ENCODE results near the gene SYNJ2.

The SYNJ2 gene

DNA sequence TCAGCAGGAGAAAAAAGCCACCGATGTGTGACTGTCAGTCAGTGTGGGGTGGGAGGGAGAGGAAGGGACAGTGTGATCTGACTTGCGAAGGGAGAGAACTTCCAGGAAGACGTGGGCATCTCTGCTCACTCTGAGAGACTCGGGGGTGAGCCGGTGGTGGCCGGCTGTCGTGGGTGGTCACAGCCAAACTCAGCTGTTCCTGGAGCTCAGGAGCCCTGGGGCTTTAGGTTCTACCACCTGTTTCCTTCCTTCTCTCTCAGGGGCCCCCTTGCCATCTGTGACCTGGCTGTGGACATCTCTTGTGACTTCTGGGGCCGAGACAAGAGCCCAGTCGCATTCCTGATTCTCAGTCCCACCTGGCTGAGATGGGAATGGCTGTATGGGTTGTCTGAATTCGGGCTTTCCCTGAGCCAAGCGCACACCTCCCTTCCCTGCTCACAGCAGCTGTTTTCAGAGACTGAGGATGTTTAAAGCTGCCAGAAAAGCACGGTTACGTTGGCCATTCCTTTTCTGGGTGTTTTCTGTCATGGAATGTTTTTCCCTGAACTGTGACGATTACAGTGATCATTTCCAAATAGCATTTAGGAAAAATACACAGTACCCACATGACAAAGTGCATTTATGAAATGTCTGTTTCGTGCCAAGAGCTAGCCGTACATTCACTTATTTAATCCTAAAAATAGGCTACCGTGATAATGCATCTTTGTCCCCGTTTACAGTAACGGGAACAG lies 36.5 kb downstream of the SYNJ2 start:
- no peaks in the 10 kb centered on the region for H3K27me3 ChIP-seq (ENCODE audit: control insufficient read depth, insufficient read depth, low read length)
- peaks cover 12% of the 10 kb centered on the region for H3K4me1 ChIP-seq (ENCODE audit: control insufficient read depth, insufficient read depth, low read length)
- no peak overlapping the region for H3K4me3 ChIP-seq (ENCODE audit: low read length)
- no peak overlapping the region for H3K9ac ChIP-seq (ENCODE audit: low read length)
- peak overlapping the region; percentile 78 for H3K27ac ChIP-seq (ENCODE audit: low read depth, low read length)
- no peaks in the 10 kb centered on the region for H3K36me3 ChIP-seq (ENCODE audit: control insufficient read depth, insufficient read depth, low read length)

DNA sequence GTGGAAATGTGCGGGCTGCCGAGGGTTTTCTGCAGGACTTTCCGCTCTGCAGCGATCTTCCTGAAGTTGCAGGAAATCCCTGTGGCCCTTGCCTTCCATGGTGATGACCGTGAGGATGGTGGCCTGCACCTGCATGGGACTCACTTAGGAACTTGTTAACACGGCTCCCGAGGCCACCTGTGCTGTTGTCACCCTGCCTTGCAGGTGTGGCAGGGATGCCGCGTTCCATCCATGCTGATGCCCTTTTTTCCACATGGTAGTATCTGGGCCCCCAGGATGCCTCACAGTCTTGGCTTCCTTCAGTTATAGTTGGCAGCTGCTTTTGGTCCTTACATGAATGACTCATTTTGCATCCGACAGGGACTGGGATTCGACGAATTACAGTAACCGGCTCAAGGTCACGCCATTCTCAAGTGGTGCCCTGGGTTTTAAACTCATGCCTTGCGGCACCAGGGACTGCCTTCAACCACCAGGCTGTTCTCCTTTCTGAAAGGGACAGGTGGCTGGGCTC lies 37.2 kb downstream of the SYNJ2 start:
- H3K4me1 ChIP-seq (ENCODE audit: control insufficient read depth, insufficient read depth, low read length) = peaks cover 12% of the 10 kb centered on the region
- no peaks in the 10 kb centered on the region for H3K27me3 ChIP-seq (ENCODE audit: control insufficient read depth, insufficient read depth, low read length)
- no peak overlapping the region for H3K9ac ChIP-seq (ENCODE audit: low read length)
- peak overlapping the region; percentile 78 for H3K27ac ChIP-seq (ENCODE audit: low read depth, low read length)
- H3K4me3 ChIP-seq (ENCODE audit: low read length) = no peak overlapping the region
- no peaks in the 10 kb centered on the region for H3K36me3 ChIP-seq (ENCODE audit: control insufficient read depth, insufficient read depth, low read length)

DNA sequence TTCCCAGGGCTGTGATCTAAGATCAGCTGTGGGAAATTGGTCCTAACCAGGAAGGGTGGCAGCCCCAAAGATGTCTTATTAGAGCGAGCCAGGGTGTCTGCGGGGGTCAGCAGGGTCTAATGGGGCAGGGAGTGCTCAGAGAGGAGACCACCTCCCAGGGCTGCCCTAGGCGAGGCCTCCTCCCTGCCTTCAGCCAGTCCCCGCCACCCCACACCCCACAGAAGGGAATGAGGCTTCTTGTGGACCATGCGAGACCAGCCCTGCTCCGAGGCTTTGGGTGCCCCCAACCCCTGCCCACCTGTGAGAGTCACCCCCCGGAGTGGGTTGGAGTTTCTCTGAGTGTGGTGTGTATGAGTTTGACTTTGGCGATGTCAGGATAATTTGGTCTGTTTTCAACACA lies 37.8 kb downstream of the SYNJ2 start:
- Histone ChIP-seq H3K36me3 (ENCODE audit: control insufficient read depth, insufficient read depth, low read length) (no peaks in the 10 kb centered on the region), H3K4me3 (ENCODE audit: low read length) (no peak overlapping the region), H3K9ac (ENCODE audit: low read length) (no peak overlapping the region)

DNA sequence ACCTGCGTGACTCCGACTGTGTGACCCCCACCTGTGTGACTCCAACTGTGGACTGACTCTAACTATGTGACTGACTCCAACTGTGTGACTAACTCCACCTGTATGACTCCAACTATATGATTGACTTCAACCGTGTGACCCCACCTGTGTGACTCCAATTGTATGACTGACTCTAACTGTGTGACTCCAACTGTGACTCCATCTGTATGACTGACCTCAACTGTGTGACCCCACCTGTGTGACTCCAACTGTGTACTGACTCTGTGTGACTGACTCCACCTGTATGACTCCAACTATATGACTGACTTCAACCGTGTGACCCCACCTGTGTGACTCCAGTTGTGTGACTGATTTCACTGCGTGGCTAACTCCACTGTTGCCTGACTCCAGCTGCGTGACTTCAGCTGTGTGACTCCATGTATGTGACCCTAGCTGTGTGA lies 38.6 kb downstream of the SYNJ2 start:
- Histone ChIP-seq H3K9ac (ENCODE audit: low read length) (no peak overlapping the region), H3K27ac (ENCODE audit: low read depth, low read length) (peak overlapping the region; percentile 78), H3K36me3 (ENCODE audit: control insufficient read depth, insufficient read depth, low read length) (no peaks in the 10 kb centered on the region), H3K27me3 (ENCODE audit: control insufficient read depth, insufficient read depth, low read length) (no peaks in the 10 kb centered on the region), H3K4me1 (ENCODE audit: control insufficient read depth, insufficient read depth, low read length) (peaks cover 12% of the 10 kb centered on the region), H3K4me3 (ENCODE audit: low read length) (no peak overlapping the region)

More for the DNA sequence above, 37.8 kb downstream of the SYNJ2 start:
- Histone ChIP-seq H3K27ac (ENCODE audit: low read depth, low read length) (peak overlapping the region; percentile 78), H3K27me3 (ENCODE audit: control insufficient read depth, insufficient read depth, low read length) (no peaks in the 10 kb centered on the region), H3K4me1 (ENCODE audit: control insufficient read depth, insufficient read depth, low read length) (peaks cover 12% of the 10 kb centered on the region)

DNA sequence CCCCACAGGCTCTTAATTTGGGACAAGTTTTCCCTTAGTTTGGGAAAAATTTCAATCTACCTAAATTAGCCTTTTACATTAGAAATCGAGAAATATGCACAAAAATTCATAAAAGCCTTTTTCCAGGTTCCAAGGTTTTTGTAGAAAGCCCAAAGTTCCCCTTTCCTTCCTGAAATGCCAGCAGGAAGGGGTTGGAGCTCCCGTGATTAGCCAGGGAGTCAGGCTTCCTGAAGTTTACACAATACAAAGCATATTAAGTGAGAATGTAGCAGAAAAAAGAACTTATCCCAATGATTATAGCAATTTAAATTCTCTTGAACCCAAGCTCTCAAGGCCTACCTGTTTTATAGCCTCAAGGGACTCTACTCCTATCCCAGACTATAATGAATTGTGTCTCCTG lies 39.1 kb downstream of the SYNJ2 start:
- H3K27ac ChIP-seq (ENCODE audit: low read depth, low read length) = no peak overlapping the region
- no peaks in the 10 kb centered on the region for H3K36me3 ChIP-seq (ENCODE audit: control insufficient read depth, insufficient read depth, low read length)
- H3K4me3 ChIP-seq (ENCODE audit: low read length) = no peak overlapping the region
- H3K9ac ChIP-seq (ENCODE audit: low read length) = no peak overlapping the region
- no peaks in the 10 kb centered on the region for H3K27me3 ChIP-seq (ENCODE audit: control insufficient read depth, insufficient read depth, low read length)
- peaks cover 12% of the 10 kb centered on the region for H3K4me1 ChIP-seq (ENCODE audit: control insufficient read depth, insufficient read depth, low read length)

DNA sequence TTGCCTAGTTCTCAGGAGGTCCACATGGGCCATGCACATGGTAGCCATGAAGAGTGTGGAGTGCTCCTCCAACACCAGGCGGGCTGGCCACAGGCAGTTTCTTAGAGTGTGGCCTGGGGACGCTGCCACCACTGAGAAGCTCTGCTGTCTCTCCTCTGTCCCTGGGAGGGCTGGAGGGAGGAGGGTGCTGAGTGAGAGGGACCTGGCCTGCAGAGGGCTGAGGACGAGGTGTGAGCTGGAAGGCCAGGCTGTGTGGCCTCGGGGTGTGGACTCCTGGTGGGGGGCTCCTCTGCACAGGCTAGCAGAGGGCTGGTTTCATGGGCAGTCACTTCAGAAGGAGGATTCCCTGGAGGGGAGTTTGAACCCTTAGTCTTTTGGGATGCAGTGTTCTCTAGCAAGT lies 39.7 kb downstream of the SYNJ2 start:
- Histone ChIP-seq H3K4me1 (ENCODE audit: control insufficient read depth, insufficient read depth, low read length) (peaks cover 17% of the 10 kb centered on the region), H3K36me3 (ENCODE audit: control insufficient read depth, insufficient read depth, low read length) (no peaks in the 10 kb centered on the region), H3K27me3 (ENCODE audit: control insufficient read depth, insufficient read depth, low read length) (no peaks in the 10 kb centered on the region), H3K27ac (ENCODE audit: low read depth, low read length) (no peak overlapping the region), H3K4me3 (ENCODE audit: low read length) (no peak overlapping the region), H3K9ac (ENCODE audit: low read length) (no peak overlapping the region)

DNA sequence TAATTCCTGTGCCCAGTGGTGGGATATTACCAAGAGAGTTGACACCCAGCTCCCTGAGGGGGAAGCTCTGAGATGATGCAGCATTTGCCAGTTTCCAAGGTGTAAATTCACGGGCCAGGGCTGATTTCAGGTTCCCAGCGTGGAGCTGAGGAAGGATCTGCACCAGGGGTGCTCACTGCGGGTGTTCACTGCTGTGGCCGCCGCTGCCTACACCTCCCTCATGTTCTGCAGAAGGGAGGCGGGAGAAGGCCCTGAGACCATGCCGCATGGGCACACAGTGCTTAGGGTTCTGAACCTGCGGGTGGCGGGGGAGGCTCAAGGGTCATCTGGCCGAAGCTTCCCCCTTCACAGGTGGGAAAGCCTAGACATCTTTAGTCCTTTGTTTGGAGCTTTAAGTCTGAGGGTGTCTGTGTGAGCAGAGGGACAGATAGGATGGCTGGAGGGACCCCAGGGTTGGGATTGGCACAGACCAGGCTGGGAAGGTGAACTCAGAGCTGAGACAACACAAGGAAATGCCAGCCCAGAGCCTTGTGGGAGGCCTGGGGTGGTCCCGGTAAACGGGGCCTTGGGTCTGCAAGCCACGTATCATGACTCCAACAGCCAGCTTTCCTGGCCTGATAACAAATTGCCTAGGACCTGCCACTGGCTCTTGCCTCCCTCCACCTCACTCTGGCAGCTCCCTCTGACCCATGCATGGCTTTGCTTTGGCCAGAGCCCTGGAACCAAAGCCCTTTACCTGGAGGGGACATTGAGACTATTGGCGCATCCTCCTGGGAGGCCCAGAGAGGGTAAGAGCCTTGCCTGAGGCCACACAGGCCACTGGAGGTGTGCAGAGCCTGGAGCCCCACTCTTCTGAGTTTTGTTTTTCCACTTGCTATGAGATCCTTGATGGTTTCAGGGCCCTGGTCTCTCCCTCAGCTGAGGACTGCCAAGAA lies 40.4 kb downstream of the SYNJ2 start:
- Histone ChIP-seq H3K27ac (ENCODE audit: low read depth, low read length) (no peak overlapping the region), H3K4me1 (ENCODE audit: control insufficient read depth, insufficient read depth, low read length) (peaks cover 22% of the 10 kb centered on the region), H3K9ac (ENCODE audit: low read length) (no peak overlapping the region), H3K27me3 (ENCODE audit: control insufficient read depth, insufficient read depth, low read length) (no peaks in the 10 kb centered on the region), H3K36me3 (ENCODE audit: control insufficient read depth, insufficient read depth, low read length) (no peaks in the 10 kb centered on the region), H3K4me3 (ENCODE audit: low read length) (no peak overlapping the region)

DNA sequence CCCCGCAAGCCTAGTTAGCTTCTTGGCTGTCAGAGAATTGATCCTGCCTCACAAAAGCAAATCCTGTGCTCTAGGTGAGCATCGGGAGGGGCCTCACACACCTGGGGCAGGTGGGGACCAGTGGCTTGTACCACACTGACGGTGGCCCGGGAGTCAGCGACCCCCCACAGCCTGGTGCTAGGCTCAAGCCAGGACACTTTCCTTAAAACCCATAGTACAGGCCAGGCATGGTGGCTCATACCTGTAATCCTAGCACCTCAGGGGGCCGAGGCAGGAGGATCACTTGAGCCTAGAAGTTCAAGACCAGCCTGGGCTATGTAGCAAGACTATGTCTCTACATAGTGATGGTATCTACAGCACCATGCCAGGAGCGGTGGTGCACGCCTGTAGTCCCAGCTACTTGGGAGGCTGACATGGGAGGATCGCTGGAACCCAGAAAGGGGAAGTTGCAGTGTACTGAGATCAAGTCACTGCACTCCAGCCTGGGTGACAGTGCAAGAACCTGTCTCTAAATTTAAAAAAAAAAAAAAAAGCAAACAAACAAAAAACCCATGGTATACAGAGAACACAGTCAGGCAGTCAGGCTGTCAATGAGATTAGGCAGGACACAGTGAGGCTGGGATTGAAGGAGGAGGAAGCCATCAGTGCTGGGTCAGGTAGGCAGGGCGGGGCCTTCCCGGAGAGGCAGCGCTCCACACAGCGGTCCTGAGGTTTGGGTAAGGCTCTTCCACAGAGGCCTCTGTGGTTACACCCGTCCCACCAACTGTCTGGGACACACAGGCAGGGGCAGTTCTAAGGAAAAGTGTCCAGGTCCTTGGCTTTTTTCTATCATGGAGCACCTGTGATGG lies 41.3 kb downstream of the SYNJ2 start:
- Histone ChIP-seq H3K27me3 (ENCODE audit: control insufficient read depth, insufficient read depth, low read length) (no peaks in the 10 kb centered on the region), H3K4me1 (ENCODE audit: control insufficient read depth, insufficient read depth, low read length) (peaks cover 24% of the 10 kb centered on the region), H3K36me3 (ENCODE audit: control insufficient read depth, insufficient read depth, low read length) (no peaks in the 10 kb centered on the region), H3K9ac (ENCODE audit: low read length) (no peak overlapping the region), H3K4me3 (ENCODE audit: low read length) (no peak overlapping the region), H3K27ac (ENCODE audit: low read depth, low read length) (no peak overlapping the region)

DNA sequence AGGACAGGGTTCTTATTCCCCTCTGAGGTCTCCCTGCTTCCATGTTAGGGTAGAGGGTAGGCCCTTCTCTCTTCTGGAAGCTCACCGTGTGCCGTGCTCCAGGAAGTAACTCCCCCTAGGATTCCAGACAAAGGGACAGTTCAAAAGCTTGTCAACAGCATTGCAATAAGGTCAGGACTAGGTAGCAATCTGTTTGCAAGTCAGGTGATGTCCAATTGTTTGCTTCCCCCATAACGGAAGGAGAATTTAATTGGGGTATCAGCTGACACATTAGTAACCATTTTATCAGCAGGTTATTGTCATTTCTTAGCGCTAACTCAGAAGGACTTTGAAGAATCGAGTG lies 41.9 kb downstream of the SYNJ2 start:
- H3K36me3 ChIP-seq (ENCODE audit: control insufficient read depth, insufficient read depth, low read length) = no peaks in the 10 kb centered on the region
- no peak overlapping the region for H3K27ac ChIP-seq (ENCODE audit: low read depth, low read length)

DNA sequence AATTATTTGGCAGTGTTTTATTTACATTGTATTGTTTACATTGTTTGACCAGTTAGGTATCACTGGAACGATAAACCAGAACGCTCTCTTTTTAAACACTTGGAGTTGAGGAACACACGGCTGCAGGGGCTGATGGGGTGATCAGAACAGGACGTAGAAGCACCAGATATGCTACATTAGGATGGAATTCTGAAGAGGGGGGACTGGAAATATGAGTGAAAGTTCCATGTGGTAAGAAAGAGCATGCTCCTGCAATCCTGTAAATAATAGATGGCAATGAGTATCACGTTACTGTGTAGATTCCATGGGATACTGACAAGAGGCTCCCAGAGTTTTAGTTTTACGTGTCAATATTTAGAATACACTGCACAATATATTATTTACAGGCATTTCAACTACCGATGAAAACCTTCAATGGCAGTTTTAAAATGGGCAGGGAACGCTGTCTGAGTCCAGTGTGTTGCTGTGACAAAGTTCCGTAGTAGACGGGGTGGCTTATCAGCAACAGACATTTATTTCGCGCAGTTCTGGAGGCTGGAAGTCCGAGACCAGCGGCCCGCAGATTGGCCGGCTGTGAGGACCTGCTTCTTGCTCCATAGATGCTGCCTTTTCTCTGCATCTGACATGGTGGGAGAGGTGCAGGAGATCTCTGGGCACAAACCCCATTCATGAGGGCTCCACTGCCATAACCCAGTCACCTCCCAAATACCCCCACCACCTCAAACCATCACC lies 43.1 kb downstream of the SYNJ2 start:
- Histone ChIP-seq H3K27me3 (ENCODE audit: control insufficient read depth, insufficient read depth, low read length) (no peaks in the 10 kb centered on the region), H3K27ac (ENCODE audit: low read depth, low read length) (no peak overlapping the region), H3K4me1 (ENCODE audit: control insufficient read depth, insufficient read depth, low read length) (peaks cover 13% of the 10 kb centered on the region), H3K36me3 (ENCODE audit: control insufficient read depth, insufficient read depth, low read length) (no peaks in the 10 kb centered on the region), H3K9ac (ENCODE audit: low read length) (no peak overlapping the region), H3K4me3 (ENCODE audit: low read length) (no peak overlapping the region)

More for the DNA sequence above, 41.9 kb downstream of the SYNJ2 start:
- Histone ChIP-seq H3K9ac (ENCODE audit: low read length) (no peak overlapping the region), H3K4me1 (ENCODE audit: control insufficient read depth, insufficient read depth, low read length) (peaks cover 18% of the 10 kb centered on the region), H3K27me3 (ENCODE audit: control insufficient read depth, insufficient read depth, low read length) (no peaks in the 10 kb centered on the region), H3K4me3 (ENCODE audit: low read length) (no peak overlapping the region)

DNA sequence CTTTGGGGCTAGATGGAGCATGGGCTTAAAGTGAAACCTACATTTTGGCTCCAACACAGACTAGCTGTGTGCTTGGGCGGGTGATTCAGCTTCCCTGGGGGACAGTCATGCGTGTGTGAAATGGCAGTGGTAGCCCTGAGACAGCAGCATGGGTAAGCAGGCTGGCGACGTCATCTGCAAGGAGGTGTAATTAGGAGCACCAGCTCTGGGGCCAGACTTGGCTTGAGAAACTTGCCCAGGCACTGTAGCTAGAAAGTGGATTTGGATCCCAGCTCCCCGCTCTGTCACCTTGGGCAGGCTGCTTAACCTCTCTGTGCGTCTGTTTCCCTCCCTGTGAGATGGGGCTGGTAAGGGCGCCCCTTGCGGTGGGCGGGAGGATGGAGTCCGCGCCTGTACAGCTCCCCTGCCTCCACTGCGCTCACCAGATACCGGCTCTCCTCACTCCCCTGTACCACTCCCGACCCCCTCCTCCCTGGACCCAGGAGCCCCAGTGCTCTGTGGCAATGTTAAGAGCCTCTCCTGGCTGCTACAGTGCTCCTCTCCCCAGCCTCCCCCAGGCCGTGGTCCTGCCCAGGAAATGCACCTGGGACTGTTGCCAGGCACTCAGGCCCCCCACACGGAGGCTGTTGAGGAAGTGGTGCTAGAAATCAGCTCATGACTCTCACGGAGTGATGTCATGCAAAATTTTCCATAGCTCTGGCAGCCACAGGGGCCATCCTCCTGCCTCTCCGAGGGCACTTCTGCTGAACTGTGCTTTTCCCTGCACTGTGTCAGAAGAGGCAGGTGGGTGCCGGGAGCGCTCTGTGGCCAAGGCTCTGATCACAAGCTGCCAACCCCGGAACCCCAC lies 44.6 kb downstream of the SYNJ2 start:
- Histone ChIP-seq H3K9ac (ENCODE audit: low read length) (no peak overlapping the region), H3K36me3 (ENCODE audit: control insufficient read depth, insufficient read depth, low read length) (no peaks in the 10 kb centered on the region), H3K27ac (ENCODE audit: low read depth, low read length) (peak overlapping the region; percentile 42), H3K27me3 (ENCODE audit: control insufficient read depth, insufficient read depth, low read length) (no peaks in the 10 kb centered on the region), H3K4me1 (ENCODE audit: control insufficient read depth, insufficient read depth, low read length) (peaks cover 13% of the 10 kb centered on the region), H3K4me3 (ENCODE audit: low read length) (peak overlapping the region; percentile 38)

Measured in rectal smooth muscle tissue (tissue), 1 donor.